DMS114 treated with DMSO at 0.1 percent for 48 hours (cell line): ENCODE measurements around the gene AP4M1.

Experiments used
- DNase-seq: peaks from one replicate; lab custom pipeline; 2025; ENCODE audit not compliant: unreplicated experiment; lab: John Stamatoyannopoulos, UW

The AP4M1 gene

DNA sequence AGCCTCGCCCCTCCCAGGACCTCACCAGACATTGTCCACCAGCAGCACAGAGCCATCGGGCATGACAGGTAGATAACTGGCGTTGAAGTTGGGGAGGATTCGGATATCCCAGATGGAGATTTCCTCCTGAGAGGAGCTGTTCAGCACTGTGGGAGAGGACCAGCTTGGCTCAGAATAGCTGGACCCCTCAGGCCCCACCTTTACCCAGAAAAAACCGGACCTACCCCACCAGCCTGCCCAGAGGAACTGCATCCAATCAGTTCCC lies 55.6 kb downstream of the AP4M1 start:
- DNase-seq: no peak

DNA sequence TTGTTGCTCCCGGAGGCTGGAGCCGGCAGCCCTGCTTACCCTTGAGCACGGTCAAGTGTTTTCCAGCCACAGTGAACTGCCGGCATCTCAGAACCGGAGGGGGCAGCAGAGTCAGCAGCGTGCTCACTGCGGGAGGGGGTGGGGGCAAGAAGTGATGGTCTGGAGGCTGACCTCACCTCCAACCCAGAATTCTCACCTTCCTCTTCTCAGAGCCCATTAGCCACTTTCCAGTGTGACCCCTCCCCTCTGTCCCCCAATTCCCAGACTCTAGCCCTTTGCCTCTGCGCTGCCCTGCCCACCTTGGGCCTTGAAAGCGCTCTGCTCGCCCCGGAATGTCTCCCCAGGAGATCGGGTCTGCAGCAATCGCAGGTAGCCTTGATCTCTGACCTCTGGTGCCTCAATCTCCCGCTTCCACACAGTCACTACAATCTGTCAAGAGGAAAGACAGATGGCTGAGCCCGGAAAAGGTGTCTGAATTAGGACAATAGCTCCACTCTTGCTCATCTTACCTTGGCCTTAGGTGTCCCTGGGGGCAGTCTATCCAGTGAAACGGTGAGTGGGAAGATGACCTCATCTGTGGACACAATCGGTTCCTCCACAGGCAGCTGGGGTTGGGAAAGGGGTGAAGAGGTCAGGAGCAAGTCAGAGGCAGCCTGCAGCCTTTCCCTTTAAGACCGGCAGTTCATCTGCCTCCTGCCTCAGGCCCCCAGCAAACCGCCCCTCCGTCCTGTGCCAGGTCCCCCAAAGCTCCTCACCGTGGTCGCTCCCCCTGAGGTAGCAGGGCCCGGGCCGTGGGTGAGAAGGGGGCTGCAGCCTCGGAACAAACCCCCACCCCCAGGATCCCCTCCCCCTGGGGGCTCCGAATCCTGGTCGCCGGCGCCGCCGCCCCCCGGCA lies 56.1 kb downstream of the AP4M1 start:
- peak; percentile 21 for DNase-seq
